K562 (cell line): Measurements from ENCODE around the gene RASSF3. TPM values are rescaled to one million over a fixed set of nuclear protein-coding genes. Genes with fewer than 3 reads are reported as not detected.
A peak's percentile ranks its signal among the peaks of the same experiment; 100 is the strongest.

Source experiments
- ATAC-seq: fragments of 200-7000 bp; cut with Tn5 transposase; 3 replicates; pipeline ENCODE4 v1.9.1; 2020; ENCODE audit warnings: moderate library complexity
- BruUV-seq: library from RNA; stranded (reverse); fragments of 400-500 nt; replicated peaks from 2 replicates; lab custom pipeline; 2021; lab: Mats Ljungman, UMichigan
- CTCF ChIA-PET: fragments of 300-600 bp; formaldehyde crosslinking; extraction: SDS; loops from one replicate; lab custom pipeline; 2021; ENCODE audit warnings: low intra/inter-chr PET ratio; lab: Yijun Ruan, JAX
- POLR2A ChIA-PET: fragments of 300-600, 350-650 bp; sonication (Branson Sonifier 250); formaldehyde crosslinking; extraction: SDS; loops from one replicate; lab custom pipeline; 2021; ENCODE audit warnings: antibody characterized with exemption, inconsistent platforms; lab: Yijun Ruan, JAX
- DNase-seq, 4 experiments: peaks; one replicate each; pipeline versions ENCODE4 v3.0.0 to v3.0.0-alpha.2; 2011 to 2018; ENCODE audit warnings: low spot score in 3 of 4, mixed read lengths in 3 of 4; ENCODE audit errors: extremely low read depth in 1 of 4
- FAIRE-seq: peaks from 2 replicates; lab custom pipeline; 2011; peaks lifted over from hg19 to GRCh38; lab: Jason Lieb, UNC
- H2AFZ ChIP-seq: 2 replicates; pipeline ENCODE4 v1.6.0; 2011; ENCODE audit warnings: low read depth, low read length, control low read depth, inconsistent platforms
- H3K27ac ChIP-seq: fragments of 200-600 bp; 3 replicates; pipeline ENCODE4 v1.8.0; 2011; ENCODE audit warnings: low read depth, mild to moderate bottlenecking, control low read depth, inconsistent platforms, low read length, moderate library complexity, mixed read lengths; ENCODE audit errors: extremely low read depth
- H3K27me3 ChIP-seq, 2 experiments: fragments of 300-600 bp in 1 of 2; 2 replicates in 1 of 2; 3 replicates in 1 of 2; pipeline versions ENCODE4 v1.6.0 to v1.8.0; 2011; ENCODE audit warnings: inconsistent platforms in 2 of 2, low read length in 2 of 2, mild to moderate bottlenecking in 1 of 2, mixed read lengths in 1 of 2, moderate library complexity in 1 of 2; ENCODE audit not compliant: control insufficient read depth in 2 of 2, insufficient read depth in 2 of 2
- H3K36me3 ChIP-seq: fragments of 300-600 bp; 3 replicates; pipeline ENCODE4 v1.8.0; 2011; ENCODE audit warnings: mild to moderate bottlenecking, low read length, inconsistent platforms; ENCODE audit not compliant: control insufficient read depth, insufficient read depth
- H3K4me1 ChIP-seq, 2 experiments: fragments of 200-600 bp in 1 of 2; replicated peaks in 1 of 2; 2 replicates in 1 of 2; 3 replicates in 1 of 2; pipeline versions ENCODE4 v1.5.1 to v1.8.0; 2011; ENCODE audit warnings: inconsistent platforms in 2 of 2, low read length in 2 of 2, mild to moderate bottlenecking in 1 of 2, mixed read lengths in 1 of 2, moderate library complexity in 1 of 2; ENCODE audit not compliant: control insufficient read depth in 2 of 2, insufficient read depth in 2 of 2
- H3K4me2 ChIP-seq: 2 replicates; pipeline ENCODE4 v1.6.1; 2011; ENCODE audit warnings: low read length, control low read depth, inconsistent platforms, mixed read lengths; ENCODE audit not compliant: insufficient read depth
- H3K4me3 ChIP-seq: fragments of 200-600 bp; sonication (generic), shearing (Covaris generic); 2 replicates; pipeline ENCODE4 v1.5.1; 2016; ENCODE audit warnings: control low read depth, inconsistent platforms
- H3K79me2 ChIP-seq: fragments of 200-600 bp; 3 replicates; pipeline ENCODE4 v1.8.0; 2011; ENCODE audit warnings: low read length, inconsistent platforms; ENCODE audit not compliant: control insufficient read depth, insufficient read depth
- H3K9ac ChIP-seq, 2 experiments: 2 replicates each; pipeline versions ENCODE4 v1.6.0 to v1.6.1; 2011; ENCODE audit warnings: low read depth in 2 of 2, low read length in 2 of 2, control low read depth in 1 of 2, inconsistent platforms in 1 of 2, mild to moderate bottlenecking in 1 of 2, mixed read lengths in 1 of 2; ENCODE audit not compliant: insufficient read depth in 1 of 2
- H3K9me1 ChIP-seq: one replicate; pipeline ENCODE4 v1.6.0; 2011; ENCODE audit warnings: inconsistent platforms, mild to moderate bottlenecking, low read length, moderate library complexity; ENCODE audit not compliant: control insufficient read depth, insufficient read depth
- H3K9me3 ChIP-seq: replicated peaks from 2 replicates; pipeline ENCODE4 v1.5.1; 2011; ENCODE audit warnings: low read depth, low read length, inconsistent platforms; ENCODE audit not compliant: control insufficient read depth, insufficient read depth
- H4K20me1 ChIP-seq: replicated peaks from 2 replicates; pipeline ENCODE4 v1.6.1; 2011; ENCODE audit warnings: low read length, inconsistent platforms, mixed read lengths; ENCODE audit not compliant: control insufficient read depth, insufficient read depth
- BCOR ChIP-seq: fragments of 450-650 bp; IDR thresholded peaks from 2 replicates; pipeline ENCODE4 v1.6.1; 2016
- HDGF ChIP-seq: fragments of 450-650 bp; IDR thresholded peaks from 2 replicates; pipeline ENCODE4 v1.6.1; 2016
- HLTF ChIP-seq: fragments of 450-650 bp; IDR thresholded peaks from 2 replicates; pipeline ENCODE4 v1.6.1; 2016
- POLR2AphosphoS2 ChIP-seq: IDR thresholded peaks from 2 replicates; pipeline ENCODE4 v1.6.1; 2012; ENCODE audit warnings: low read length, improper control_type of control experiment
- POLR2B ChIP-seq: fragments of 450-650 bp; IDR thresholded peaks from 2 replicates; pipeline ENCODE4 v1.6.1; 2018; ENCODE audit warnings: low read depth; ENCODE audit not compliant: partially characterized antibody
- PRMT5 ChIP-seq: sonication (generic); formaldehyde crosslinking; IDR thresholded peaks from 2 replicates; pipeline ENCODE4 v1.5.0; 2020; ENCODE audit warnings: missing genetic modification reagents
- RBM25 ChIP-seq: fragments of 200-400 bp; formaldehyde crosslinking; IDR thresholded peaks from 2 replicates; pipeline ENCODE4 v1.6.1; 2018; ENCODE audit warnings: low read length, low read depth, moderate library complexity; ENCODE audit not compliant: severe bottlenecking
- SAFB ChIP-seq: fragments of 200-400 bp; formaldehyde crosslinking; IDR thresholded peaks from 2 replicates; pipeline ENCODE4 v1.6.1; 2017; ENCODE audit warnings: low read depth, low read length, borderline replicate concordance
- SFPQ ChIP-seq: fragments of 200-400 bp; formaldehyde crosslinking; IDR thresholded peaks from 2 replicates; pipeline ENCODE4 v1.6.1; 2017; ENCODE audit warnings: mild to moderate bottlenecking, low read depth, low read length, moderate library complexity
- SMARCA5 ChIP-seq: fragments of 450-650 bp; IDR thresholded peaks from 2 replicates; pipeline ENCODE4 v1.6.1; 2016
- TAF9B ChIP-seq: fragments of 450-650 bp; IDR thresholded peaks from 2 replicates; pipeline ENCODE4 v1.6.1; 2018; ENCODE audit warnings: mild to moderate bottlenecking; ENCODE audit not compliant: partially characterized antibody
- TCF15 ChIP-seq: fragments of 250-450 bp; sonication (Bioruptor Pico); IDR thresholded peaks from 2 replicates; pipeline ENCODE4 v1.8.0; 2022; ENCODE audit warnings: moderate library complexity, mild to moderate bottlenecking, inconsistent platforms
- TFAM ChIP-seq: fragments of 250-450 bp; sonication (Bioruptor Pico); conservative IDR thresholded peaks from 2 replicates; pipeline ENCODE4 v1.5.0; 2021; ENCODE audit warnings: mild to moderate bottlenecking, moderate library complexity
- ZC3H4 ChIP-seq: sonication (generic); formaldehyde crosslinking; IDR thresholded peaks from 2 replicates; pipeline ENCODE4 v1.9.0; 2021; ENCODE audit warnings: missing genetic modification reagents, borderline replicate concordance
- ZFP36 ChIP-seq: fragments of 150-350 bp; IDR thresholded peaks from 2 replicates; pipeline ENCODE4 v1.6.1; 2018; ENCODE audit warnings: low read length, low read depth; ENCODE audit not compliant: partially characterized antibody
- ZFX ChIP-seq: sonication (generic); formaldehyde crosslinking; IDR thresholded peaks from 2 replicates; pipeline ENCODE4 v1.8.0; 2022; ENCODE audit warnings: mild to moderate bottlenecking, missing genetic modification reagents, moderate library complexity
- ZNF384 ChIP-seq: IDR thresholded peaks from 2 replicates; pipeline ENCODE4 v1.6.1; 2012; ENCODE audit warnings: low read depth, low read length, improper control_type of control experiment
- ZZZ3 ChIP-seq: fragments of 450-650 bp; IDR thresholded peaks from 2 replicates; pipeline ENCODE4 v1.6.1; 2016; ENCODE audit warnings: antibody characterized with exemption, mild to moderate bottlenecking, moderate library complexity
- WGBS: fragments of 100-300 bp; shearing (Covaris generic); methylation state at CpG from one replicate; pipeline ENCODE4 v1.1.6; 2016; ENCODE audit warnings: low coverage, mixed read lengths; ENCODE audit not compliant: insufficient coverage; ENCODE audit errors: missing lambda C conversion rate; 5-methylcytosine and 5-hydroxymethylcytosine counted together
- in situ Hi-C: fragments of 300-500 bp; cut with MboI; formaldehyde crosslinking; loops from 4 replicates; pipeline ENCODE4 v1.15.0; 2018; ENCODE audit warnings: inconsistent platforms, mixed read lengths
- intact Hi-C: fragments of 100-400 bp; cut with micrococcal nuclease; formaldehyde crosslinking; loops from 2 replicates; pipeline ENCODE4 v1.14.2; 2022
- polyA plus RNA-seq, 8 experiments: library from polyadenylated mRNA; depleted of rRNA in 4 of 8; stranded (reverse) in 5 of 8; unstranded in 3 of 8; fragments of >200 nt; fragmentation: Nextera tagmentation in 2 of 8; fragmentation: Illumina TruSeq in 1 of 8; extraction: Ambion mirVana in 2 of 8; extraction: Trizol in 1 of 8; gene quantifications; 2 replicates each; pipeline versions ENCODE4 v1.2.1 to v1.2.3, GENCODE V29; 2011 to 2014; ENCODE audit warnings: inconsistent platforms in 1 of 8, missing spikeins in 1 of 8
- total RNA-seq, 7 experiments: library from RNA; depleted of rRNA in 6 of 7; stranded (reverse); fragments of >200 nt in 6 of 7; fragmentation: Illumina TruSeq in 2 of 7; extraction: Trizol in 2 of 7; gene quantifications; 2 replicates each; pipeline versions ENCODE4 v1.2.1 to v1.2.3, GENCODE V29; 2011 to 2021; ENCODE audit warnings: low replicate concordance in 1 of 7

Gene RASSF3
- total and polyA plus RNA-seq, 9 of the 15 experiments (the other 6 are each of a cell fraction or from before 2014, with no cell fraction given) = 3.7 to 39.2 (median 20.2) TPM

- Histone ChIP-seq H4K20me1 (no peaks in the 10 kb centered on the region), H3K79me2 (peaks cover 83% of the 10 kb centered on the region), H3K27ac (peak overlapping the region; percentile 51; the same call in 1 of the 3 replicates), H3K9me1 (no peaks in the 10 kb centered on the region), H3K9me3 (no peaks in the 10 kb centered on the region), H3K4me1 (peaks cover 26 to 39% of the 10 kb centered on the region in 2 experiments), H2AFZ (no peak overlapping the region), H3K9ac (peak overlapping the region in 1 of 2 experiments; percentile 44; a peak in 2 of 4 replicates), H3K36me3 (peaks cover 2% of the 10 kb centered on the region; the same call in 1 of the 3 replicates), H3K4me3 (no peak overlapping the region), H3K27me3 (no peaks in the 10 kb centered on the region), H3K4me2 (no peak overlapping the region; the same call in 1 of the 2 replicates)
- ChIA-PET CTCF (no interaction called here), POLR2A (interaction anchor here (0.6 to 1.9 kb wide), 5 partner anchors 10 to 223 kb away, joined by 3 to 5 read pairs (median 3); no protein-coding TSS in a partner anchor)
- peak in 1 of 4 experiments; percentile 35 for DNase-seq
- in situ Hi-C loops (no loop called here), intact Hi-C loops (no loop called here)
- ATAC-seq = peak; percentile 13
- no TSS peak for BruUV-seq
- 36% methylated on average over 5 of the region's 5 CpGs for WGBS
- FAIRE-seq = no peak
- TF ChIP-seq SMARCA5 (0 out of 2 replicates have a peak, but pooled peaks have one; percentile 30), ZFP36 (peak; percentile 81), ZC3H4 (CRISPR knock-in tag) (no peak), TCF15 (no peak), ZZZ3 (no peak), ZNF384 (no peak), TAF9B (no peak), BCOR (peak; percentile 90), HLTF (0 out of 2 replicates have a peak, but pooled peaks have one; percentile 14), SAFB (no peak), POLR2AphosphoS2 (no peak), HDGF (0 out of 2 replicates have a peak, but pooled peaks have one; percentile 46), TFAM (CRISPR knock-in tag) (no peak), RBM25 (peak; percentile 82), SFPQ (no peak), PRMT5 (CRISPR knock-in tag) (no peak), POLR2B (no peak), ZFX (no peak)
Measured at GRCh38 chr12:64678835-64679234, 68.5 kb downstream of the RASSF3 start.
